Heart right ventricle (tissue), 16 donors: ENCODE measurements around the gene SMPD4. TPM values are rescaled to one million over a fixed set of nuclear protein-coding genes. Genes with fewer than 3 reads are reported as not detected.
"Not testable (repeated sequence)": the region's sequence is repeated elsewhere in the genome, so short reads cannot be mapped to it uniquely, and the experiment has no call there.

Source experiments
- ATAC-seq, 8 donors: fragments of 200-7000 bp; cut with Tn5 transposase; one replicate each; pipeline ENCODE4 v1.9.1; 2020; ENCODE audit warnings: mild to moderate bottlenecking in 8 of 8, moderate library complexity in 8 of 8, moderate number of reproducible peaks in 1 of 8
- DNase-seq, 2 donors: peaks; one replicate each; pipeline ENCODE4 v3.0.0-alpha.2; 2020
- H3K27ac ChIP-seq, 10 donors: fragments of 200-600 bp; sonication (generic) in 2 of 10; one replicate each; pipeline versions ENCODE4 v1.5.0 to v1.8.0; 2020 to 2022; ENCODE audit warnings: mild to moderate bottlenecking in 3 of 10
- H3K27me3 ChIP-seq, 7 donors: fragments of 200-600 bp; one replicate each; pipeline ENCODE4 v1.8.0; 2021 to 2022; ENCODE audit warnings: mild to moderate bottlenecking in 2 of 7
- H3K36me3 ChIP-seq, 9 donors: fragments of 200-600 bp; sonication (generic) in 1 of 9; one replicate each; pipeline versions ENCODE4 v1.5.0 to v1.8.0; 2020 to 2022; ENCODE audit warnings: mild to moderate bottlenecking in 2 of 9
- H3K4me1 ChIP-seq, 9 donors: fragments of 200-600 bp; sonication (generic) in 1 of 9; one replicate each; pipeline versions ENCODE4 v1.5.0 to v1.8.0; 2020 to 2022; ENCODE audit warnings: mild to moderate bottlenecking in 4 of 9
- H3K4me3 ChIP-seq, 10 donors: fragments of 200-600 bp; sonication (generic) in 2 of 10; one replicate each; pipeline versions ENCODE4 v1.5.0 to v1.8.0; 2020 to 2022; ENCODE audit warnings: mild to moderate bottlenecking in 7 of 10, moderate library complexity in 2 of 10
- H3K9me3 ChIP-seq, 11 donors: fragments of 200-600 bp in 10 of 11; sonication (generic) in 2 of 11; one replicate each; pipeline versions ENCODE4 v1.5.0 to v1.8.0; 2013 to 2022; ENCODE audit warnings: mild to moderate bottlenecking in 2 of 11, control low read depth in 1 of 11, moderate library complexity in 1 of 11
- WGBS, 2 donors: extraction: QIAGEN DNeasy Blood & Tissue Kit; methylation state at CpG; one replicate each; pipeline ENCODE4 v1.1.7; 2013; ENCODE audit warnings: inconsistent platforms in 1 of 2; 5-methylcytosine and 5-hydroxymethylcytosine counted together
- intact Hi-C, 10 donors: fragments of 100-400 bp; cut with DNase I; formaldehyde crosslinking; loops; one replicate each; pipeline versions ENCODE4 v1.11.1 to v1.14.2; 2022
- polyA plus RNA-seq, 2 donors: library from polyadenylated mRNA; stranded (reverse); fragments of 200-250 nt; gene quantifications; one replicate each; pipeline ENCODE4 v1.2.3, GENCODE V29; 2013
- total RNA-seq, 10 donors: library from RNA; stranded (reverse); fragmentation: NEBNext Ultra II Directional in 3 of 10; extraction: Animal tissue kit (Norgen Biotek cat#: 25700) in 3 of 10; gene quantifications; one replicate each; pipeline versions ENCODE4 v1.2.1 to v1.2.4, GENCODE V29; 2021 to 2023
- TF ChIP-seq, protein P1 (sequence below), 9 donors: fragments of 200-600 bp; sonication (generic) in 2 of 9; IDR thresholded peaks; one replicate each; pipeline versions ENCODE4 v1.5.0 to v1.8.0; 2021 to 2022; ENCODE audit warnings: antibody characterized with exemption in 9 of 9, mild to moderate bottlenecking in 5 of 9, moderate library complexity in 1 of 9
- donor health status: Arrhythmogenic right ventricular cardiomyopathy.
- donor health status: ischemic (EF 13 %, LVEDD 7.1; RV severe dilation, severe dysfunction).
- donor health status: healthy with polysubstance abuse.
- donor health status: DM: no; HTN: yes; CAD: no.
- donor health status: DM: no; HTN: no; CAD: no.
- donor health status: ischemic (EF 25% LVEDD 6.9; RV normal size, moderate dysfunction).
- donor health status: ischemic (EF 25% LVEDD 5.7; RV mildly dilated, moderate dysfunction).
- donor health status: healthy.
- donor health status: DM: yes; HTN: yes; CAD: no.
- donor health status: Ischemic cardiomyopathy.
- donor health status: ischemic (EF 35%, LVEDD 5.7; RV mildly dilated, moderate dysfunction).
- donor health status: nonischemic (EF 11% LVEDD 7.7; RV severe dilation, severe dysfunction).
- donor health status: DM: yes; HTN: yes; CAD: no.
- donor health status: PGD.
- donor health status: ischemic (EF 29% LVEDD 5.4; RV normal size, mild dysfunction).
- donor health status: nonischemic (EF 23%, LVEDD 6.1; RV moderate dilation, normal function).

The SMPD4 gene
- total and polyA plus RNA-seq, 12 donors: 21.9 to 60.6 (median 26.6) TPM

DNA sequence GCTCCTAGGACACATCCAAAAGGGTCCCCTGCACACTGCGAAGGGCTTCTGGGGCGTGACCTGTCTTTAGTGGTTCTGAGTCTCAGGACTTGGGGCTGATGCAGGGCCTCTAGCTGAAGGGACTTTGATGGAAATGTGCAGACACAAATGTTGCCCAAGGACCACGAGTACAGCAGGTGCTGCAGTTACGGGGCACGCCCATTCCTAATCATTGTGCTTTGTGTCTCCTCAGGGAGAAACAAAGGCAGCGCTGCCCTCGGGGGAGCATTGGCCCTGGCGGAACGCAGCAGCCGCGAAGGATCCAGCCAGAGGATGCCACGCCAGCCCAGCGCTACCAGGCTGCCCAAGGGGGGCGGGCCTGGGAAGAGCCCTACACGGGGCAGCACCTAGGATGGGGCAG lies 8.8 kb upstream of the SMPD4 start:
- 87 to 94% methylated on average over 15 of the region's 15 CpGs for WGBS, 2 donors

DNA sequence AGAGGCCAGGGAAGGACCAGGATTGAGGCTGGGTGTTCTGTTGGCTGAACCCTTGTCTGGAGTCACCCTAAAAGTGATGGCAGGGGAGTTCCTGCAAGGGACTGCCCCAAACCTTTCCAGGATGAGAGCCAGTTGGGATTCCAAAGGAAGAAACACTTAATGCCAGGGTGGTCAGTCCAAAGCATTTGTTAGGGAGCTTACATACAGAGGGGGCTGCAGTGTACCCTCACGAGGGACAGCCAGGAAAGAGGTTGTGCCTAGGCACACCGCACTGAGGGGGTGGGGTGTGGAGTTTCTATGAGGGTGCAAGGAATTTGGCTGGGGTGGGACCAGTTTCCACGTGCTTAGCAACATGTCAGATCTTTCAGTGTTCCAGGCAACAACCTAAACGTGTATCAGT lies 7.6 kb upstream of the SMPD4 start:
- peaks cover 0 to 24% (median 0%) of the 10 kb centered on the region in 9 donors for H3K36me3 ChIP-seq
- ATAC-seq: peak in 1 of 8 donors; percentile 25
- H3K9me3 ChIP-seq, DNase-seq, H3K4me1 ChIP-seq, H3K27me3 ChIP-seq, H3K27ac ChIP-seq, H3K4me3 ChIP-seq: not testable (repeated sequence)
- 64 to 75% methylated on average over 4 of the region's 4 CpGs for WGBS, 2 donors
- intact Hi-C loops: loop anchor here in 3 of 10 donors (10.0 kb wide), 3 partner anchors 136 to 1296 kb away; no protein-coding TSS in a partner anchor

More for the DNA sequence above, 8.8 kb upstream of the SMPD4 start:
- H3K9me3 ChIP-seq: no peaks in the 10 kb centered on the region
- no peaks in the 10 kb centered on the region for H3K27me3 ChIP-seq
- intact Hi-C loops: no loop called here
- H3K27ac ChIP-seq: no peak overlapping the region
- TF ChIP-seq, protein P1, sequence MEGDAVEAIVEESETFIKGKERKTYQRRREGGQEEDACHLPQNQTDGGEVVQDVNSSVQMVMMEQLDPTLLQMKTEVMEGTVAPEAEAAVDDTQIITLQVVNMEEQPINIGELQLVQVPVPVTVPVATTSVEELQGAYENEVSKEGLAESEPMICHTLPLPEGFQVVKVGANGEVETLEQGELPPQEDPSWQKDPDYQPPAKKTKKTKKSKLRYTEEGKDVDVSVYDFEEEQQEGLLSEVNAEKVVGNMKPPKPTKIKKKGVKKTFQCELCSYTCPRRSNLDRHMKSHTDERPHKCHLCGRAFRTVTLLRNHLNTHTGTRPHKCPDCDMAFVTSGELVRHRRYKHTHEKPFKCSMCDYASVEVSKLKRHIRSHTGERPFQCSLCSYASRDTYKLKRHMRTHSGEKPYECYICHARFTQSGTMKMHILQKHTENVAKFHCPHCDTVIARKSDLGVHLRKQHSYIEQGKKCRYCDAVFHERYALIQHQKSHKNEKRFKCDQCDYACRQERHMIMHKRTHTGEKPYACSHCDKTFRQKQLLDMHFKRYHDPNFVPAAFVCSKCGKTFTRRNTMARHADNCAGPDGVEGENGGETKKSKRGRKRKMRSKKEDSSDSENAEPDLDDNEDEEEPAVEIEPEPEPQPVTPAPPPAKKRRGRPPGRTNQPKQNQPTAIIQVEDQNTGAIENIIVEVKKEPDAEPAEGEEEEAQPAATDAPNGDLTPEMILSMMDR (IDR thresholded peaks at IDR 0.05): no peak
- H3K36me3 ChIP-seq: peaks cover 0 to 20% (median 0%) of the 10 kb centered on the region in 9 donors
- peaks cover 0 to 8% (median 0%) of the 10 kb centered on the region in 9 donors for H3K4me1 ChIP-seq
- H3K4me3 ChIP-seq: no peak overlapping the region
- ATAC-seq (peak in 1 of 8 donors; percentile 24), DNase-seq (no peak)

DNA sequence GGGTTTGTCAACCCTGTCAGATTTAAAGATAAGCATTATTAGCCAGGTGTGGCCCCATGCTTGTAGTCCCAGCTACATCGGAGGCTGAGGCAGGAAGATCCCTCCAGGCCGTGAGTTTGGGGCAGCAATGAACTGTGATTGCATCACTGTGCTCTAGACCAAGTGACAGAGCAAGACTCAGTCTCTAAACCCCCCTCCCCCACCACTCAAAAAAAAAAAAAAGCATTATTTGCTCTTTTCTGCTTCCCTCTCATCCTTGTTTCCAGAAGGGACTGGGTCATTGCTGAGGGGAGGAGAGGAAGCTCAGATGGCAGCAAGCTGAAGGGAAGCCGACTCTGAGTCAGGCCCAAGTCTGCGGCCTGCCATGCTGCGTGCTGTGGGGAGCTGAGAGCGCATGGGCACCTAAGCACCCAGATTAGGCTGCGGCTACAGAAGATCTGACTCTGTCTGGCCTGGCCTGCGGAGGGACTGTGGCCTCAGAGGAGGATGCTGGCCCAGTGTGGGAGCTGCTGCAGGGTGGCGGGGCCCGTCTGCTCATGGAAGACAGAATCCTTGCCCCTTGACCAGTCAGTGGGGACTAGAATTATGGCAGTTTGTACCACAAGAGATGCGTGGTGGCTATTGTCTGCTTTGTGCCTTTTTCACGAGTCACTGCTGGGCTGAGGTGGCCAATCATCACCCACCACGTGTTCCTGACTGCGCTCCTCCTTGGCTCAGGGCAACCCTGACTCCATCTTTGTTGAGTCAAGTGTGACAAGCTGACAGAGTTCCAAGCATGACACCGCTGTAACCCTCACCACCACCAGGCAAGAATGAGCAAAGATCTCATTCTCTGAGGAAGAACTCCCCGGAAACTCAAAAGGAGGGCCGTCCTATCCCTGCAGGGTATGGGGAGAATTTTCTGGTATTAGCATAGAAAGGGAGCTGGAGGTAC lies 6.7 kb upstream of the SMPD4 start:
- not testable (repeated sequence) for H3K4me3 ChIP-seq, H3K27ac ChIP-seq, H3K9me3 ChIP-seq, ATAC-seq, H3K27me3 ChIP-seq, DNase-seq
- peaks cover 0 to 26% (median 0%) of the 10 kb centered on the region in 9 donors for H3K36me3 ChIP-seq
- H3K4me1 ChIP-seq: peaks cover 5 to 12% (median 7%) of the 10 kb centered on the region in 9 donors
- WGBS, 2 donors: 92% methylated on average over 17 of the region's 17 CpGs
- intact Hi-C loops: loop anchor here in 3 of 10 donors (10.0 kb wide), 3 partner anchors 137 to 1297 kb away; no protein-coding TSS in a partner anchor

DNA sequence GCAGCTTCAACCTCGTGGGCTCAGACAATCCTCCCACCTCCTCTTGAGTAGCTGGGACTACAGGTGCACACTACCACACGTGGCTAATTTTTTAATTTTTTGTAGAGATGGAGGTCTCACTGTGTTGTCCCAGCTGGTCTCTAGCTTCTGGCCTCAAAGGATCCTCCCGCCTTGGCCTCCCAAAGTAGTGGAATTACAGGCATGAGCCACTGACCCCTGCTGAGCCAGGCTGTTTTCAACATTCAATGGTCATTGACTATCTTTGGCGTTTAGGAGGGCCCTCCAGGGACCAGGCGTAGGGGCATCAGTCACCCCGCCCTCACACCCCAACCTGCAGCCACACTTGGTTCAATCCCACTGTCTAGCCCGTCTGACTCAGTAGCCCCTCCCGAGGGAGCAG lies 5.9 kb upstream of the SMPD4 start:
- WGBS, 2 donors: 81 to 84% methylated on average over 7 of the region's 8 CpGs
- intact Hi-C loops: loop anchor here in 3 of 10 donors (10.0 kb wide), 3 partner anchors 138 to 1298 kb away; no protein-coding TSS in a partner anchor
- no peaks in the 10 kb centered on the region for H3K27me3 ChIP-seq

DNA sequence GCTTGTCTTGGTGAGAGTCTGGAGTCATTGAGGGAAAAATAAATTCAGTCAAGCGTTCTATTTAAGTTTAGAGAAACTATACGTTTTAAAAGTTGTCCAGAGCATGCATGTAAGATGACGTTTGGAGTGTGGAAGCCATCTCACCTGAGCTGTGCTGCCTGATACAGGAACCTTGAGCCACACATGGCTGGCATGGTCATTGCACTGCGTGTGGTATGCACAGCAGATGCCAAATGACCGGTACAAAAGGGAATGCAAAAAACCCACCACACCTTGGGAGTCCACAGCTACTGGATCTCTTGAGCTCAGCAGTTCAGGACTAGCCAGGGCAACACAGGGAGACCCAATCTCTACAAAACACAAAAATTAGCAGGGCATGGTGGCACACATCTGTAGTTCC lies 5.0 kb upstream of the SMPD4 start:
- H3K27ac ChIP-seq: no peak overlapping the region
- peaks cover 7 to 15% (median 11%) of the 10 kb centered on the region in 9 donors for H3K4me1 ChIP-seq
- H3K27me3 ChIP-seq: no peaks in the 10 kb centered on the region
- H3K9me3 ChIP-seq: no peaks in the 10 kb centered on the region
- ATAC-seq: no peak
- TF ChIP-seq, protein P1 (IDR thresholded peaks at IDR 0.05): no peak
- H3K36me3 ChIP-seq: peaks cover 0 to 22% (median 0%) of the 10 kb centered on the region in 9 donors
- WGBS, 2 donors: 82 to 86% methylated on average over 5 of the region's 5 CpGs
- DNase-seq: no peak
- no peak overlapping the region for H3K4me3 ChIP-seq
- intact Hi-C loops: loop anchor here in 3 of 10 donors (10.0 kb wide), 3 partner anchors 138 to 1298 kb away; no protein-coding TSS in a partner anchor

More for the DNA sequence above, 5.9 kb upstream of the SMPD4 start:
- Histone ChIP-seq H3K4me3 (no peak overlapping the region), H3K36me3 (peaks cover 0 to 26% (median 0%) of the 10 kb centered on the region in 9 donors), H3K4me1 (peaks cover 7 to 15% (median 11%) of the 10 kb centered on the region in 9 donors), H3K9me3 (no peaks in the 10 kb centered on the region), H3K27ac (no peak overlapping the region)
- ATAC-seq: no peak
- DNase-seq: no peak
- TF ChIP-seq, protein P1 (IDR thresholded peaks at IDR 0.05): no peak
